Neural cell (in vitro differentiated cells): ENCODE results near the gene SMARCA4.

Source experiments
- CTCF ChIP-seq: fragments of 450-650 bp; IDR thresholded peaks from 2 replicates; pipeline ENCODE4 v1.5.1; 2014; ENCODE audit warnings: antibody characterized with exemption, mild to moderate bottlenecking, moderate library complexity; ENCODE audit not compliant: poor library complexity, severe bottlenecking
- EP300 ChIP-seq: fragments of 450-650 bp; conservative IDR thresholded peaks from 2 replicates; pipeline ENCODE4 v1.6.1; 2014; ENCODE audit warnings: antibody characterized with exemption, mild to moderate bottlenecking, moderate library complexity; ENCODE audit not compliant: poor library complexity, severe bottlenecking
- EZH2 ChIP-seq: fragments of 200-600, 300-800 bp; shearing (Covaris generic), sonication (generic); IDR thresholded peaks from 2 replicates; pipeline ENCODE4 v1.6.1; 2014; ENCODE audit warnings: antibody characterized with exemption, low read length, borderline replicate concordance, mild to moderate bottlenecking; ENCODE audit not compliant: insufficient read depth, poor library complexity, severe bottlenecking
- POLR2AphosphoS5 ChIP-seq: IDR thresholded peaks from 2 replicates; pipeline ENCODE4 v1.6.1; 2012
- SMC3 ChIP-seq: fragments of 450-650 bp; conservative IDR thresholded peaks from 2 replicates; pipeline ENCODE4 v1.6.1; 2014; ENCODE audit warnings: antibody characterized with exemption, mild to moderate bottlenecking, moderate library complexity; ENCODE audit not compliant: poor library complexity

- TF ChIP-seq CTCF (no peak), EP300 (no peak), POLR2AphosphoS5 (peak; percentile 7), SMC3 (no peak), EZH2 (no peak)
Measured at GRCh38 chr19:11069561-11069960, 108.7 kb downstream of the SMARCA4 start.
